ENCODE measurements around the gene RAB40C. TPM values are rescaled to one million over a fixed set of nuclear protein-coding genes. Genes with fewer than 3 reads are reported as not detected.

Gene RAB40C
- total RNA-seq, 1 donor from 2014 or later: 20.0 TPM

- no peaks in the 10 kb centered on the region for H3K27me3 Mint-ChIP-seq (ENCODE audit: unreplicated experiment)
- H3K4me1 Mint-ChIP-seq (ENCODE audit: unreplicated experiment): peaks cover 12% of the 10 kb centered on the region
- no peak for DNase-seq (ENCODE audit: extremely low spot score, unreplicated experiment)
- no peak overlapping the region for H3K27ac Mint-ChIP-seq (ENCODE audit: unreplicated experiment)
- no peaks in the 10 kb centered on the region for H3K9me3 Mint-ChIP-seq (ENCODE audit: unreplicated experiment)
- H3K36me3 Mint-ChIP-seq (ENCODE audit: unreplicated experiment): peaks cover 5% of the 10 kb centered on the region
- no peak for TF ChIP-seq CTCF (IDR thresholded peaks at IDR 0.05)
- no peak overlapping the region for H3K4me3 Mint-ChIP-seq (ENCODE audit: unreplicated experiment)
Observed at GRCh38 chr16:671353-672131, 81.7 kb downstream of the RAB40C start.

DNA sequence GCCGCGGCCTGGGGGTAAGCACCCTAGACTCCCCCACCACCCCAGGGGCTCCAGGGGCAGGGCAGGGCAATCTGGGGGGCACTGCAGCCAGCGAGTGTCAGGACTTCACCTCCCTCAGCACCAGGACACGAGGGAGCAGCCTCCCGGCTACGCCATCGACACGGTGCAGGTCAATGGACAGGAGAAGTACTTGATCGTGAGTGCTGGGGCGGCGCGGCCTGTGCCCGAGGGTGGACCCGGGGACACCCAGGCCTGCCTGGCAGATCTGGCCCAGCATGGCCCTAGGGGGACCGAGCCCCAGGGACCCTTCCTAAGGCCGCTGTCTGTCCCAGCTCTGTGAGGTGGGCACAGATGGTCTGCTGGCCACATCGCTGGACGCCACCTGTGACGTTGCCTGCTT, 82.5 kb downstream of the RAB40C start:
- Mint-ChIP-seq H3K27ac (ENCODE audit: unreplicated experiment) (no peak overlapping the region), H3K27me3 (ENCODE audit: unreplicated experiment) (no peaks in the 10 kb centered on the region), H3K4me1 (ENCODE audit: unreplicated experiment) (peaks cover 12% of the 10 kb centered on the region), H3K4me3 (ENCODE audit: unreplicated experiment) (no peak overlapping the region), H3K9me3 (ENCODE audit: unreplicated experiment) (no peaks in the 10 kb centered on the region), H3K36me3 (ENCODE audit: unreplicated experiment) (peaks cover 5% of the 10 kb centered on the region)
- DNase-seq (ENCODE audit: extremely low spot score, unreplicated experiment): no peak
- no peak for TF ChIP-seq CTCF (IDR thresholded peaks at IDR 0.05)

DNA sequence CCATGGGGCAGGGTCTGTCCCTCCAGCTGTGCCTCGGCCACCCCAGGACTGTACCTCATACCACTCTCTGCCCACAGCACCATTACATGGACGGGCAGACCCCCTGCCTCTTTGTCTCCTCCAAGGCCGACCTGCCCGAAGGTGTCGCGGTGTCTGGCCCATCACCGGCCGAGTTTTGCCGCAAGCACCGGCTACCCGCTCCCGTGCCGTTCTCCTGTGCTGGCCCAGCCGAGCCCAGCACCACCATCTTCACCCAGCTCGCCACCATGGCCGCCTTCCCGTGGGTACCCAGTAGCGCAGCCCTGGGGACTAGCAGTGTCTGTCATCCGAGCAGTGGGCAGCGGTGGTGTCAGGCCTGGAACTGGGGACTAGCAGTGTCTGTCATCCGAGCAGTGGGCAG, 83.0 kb downstream of the RAB40C start:
- H3K27ac Mint-ChIP-seq (ENCODE audit: unreplicated experiment): no peak overlapping the region

DNA sequence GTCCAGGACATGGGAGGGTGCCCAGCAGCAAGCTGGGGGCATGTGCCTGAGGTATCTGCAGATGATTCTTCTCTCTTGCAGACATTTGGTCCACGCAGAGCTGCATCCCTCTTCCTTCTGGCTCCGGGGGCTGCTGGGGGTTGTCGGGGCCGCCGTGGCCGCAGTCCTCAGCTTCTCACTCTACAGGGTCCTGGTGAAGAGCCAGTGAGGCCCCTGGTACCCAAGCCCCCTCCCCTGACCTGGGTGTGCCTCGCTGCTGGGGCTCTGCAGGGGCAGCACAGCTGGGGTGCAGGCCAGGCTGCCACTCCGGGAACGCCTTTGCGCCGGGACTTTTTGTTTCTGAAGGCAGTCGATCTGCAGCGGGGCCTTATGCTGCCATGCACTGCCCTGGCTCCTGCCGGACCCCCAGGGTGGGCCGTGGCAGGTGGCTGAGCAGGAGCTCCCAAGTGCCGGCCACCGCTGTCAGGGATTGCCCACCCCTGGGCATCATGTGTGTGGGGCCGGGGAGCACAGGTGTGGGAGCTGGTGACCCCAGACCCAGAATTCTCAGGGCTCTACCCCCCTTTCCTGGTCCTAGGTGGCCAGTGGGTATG, 83.6 kb downstream of the RAB40C start:
- H3K27ac Mint-ChIP-seq (ENCODE audit: unreplicated experiment): no peak overlapping the region
- H3K4me1 Mint-ChIP-seq (ENCODE audit: unreplicated experiment): peaks cover 9% of the 10 kb centered on the region
- no peaks in the 10 kb centered on the region for H3K9me3 Mint-ChIP-seq (ENCODE audit: unreplicated experiment)
- peaks cover 5% of the 10 kb centered on the region for H3K36me3 Mint-ChIP-seq (ENCODE audit: unreplicated experiment)
- no peak for TF ChIP-seq CTCF (IDR thresholded peaks at IDR 0.05)
- no peak for DNase-seq (ENCODE audit: extremely low spot score, unreplicated experiment)
- no peak overlapping the region for H3K4me3 Mint-ChIP-seq (ENCODE audit: unreplicated experiment)
- no peaks in the 10 kb centered on the region for H3K27me3 Mint-ChIP-seq (ENCODE audit: unreplicated experiment)

More for the DNA sequence above, 83.0 kb downstream of the RAB40C start:
- Mint-ChIP-seq H3K9me3 (ENCODE audit: unreplicated experiment) (no peaks in the 10 kb centered on the region), H3K4me3 (ENCODE audit: unreplicated experiment) (no peak overlapping the region), H3K36me3 (ENCODE audit: unreplicated experiment) (peaks cover 5% of the 10 kb centered on the region), H3K27me3 (ENCODE audit: unreplicated experiment) (no peaks in the 10 kb centered on the region), H3K4me1 (ENCODE audit: unreplicated experiment) (peaks cover 9% of the 10 kb centered on the region)
- DNase-seq (ENCODE audit: extremely low spot score, unreplicated experiment): no peak
- no peak for TF ChIP-seq CTCF (IDR thresholded peaks at IDR 0.05)

DNA sequence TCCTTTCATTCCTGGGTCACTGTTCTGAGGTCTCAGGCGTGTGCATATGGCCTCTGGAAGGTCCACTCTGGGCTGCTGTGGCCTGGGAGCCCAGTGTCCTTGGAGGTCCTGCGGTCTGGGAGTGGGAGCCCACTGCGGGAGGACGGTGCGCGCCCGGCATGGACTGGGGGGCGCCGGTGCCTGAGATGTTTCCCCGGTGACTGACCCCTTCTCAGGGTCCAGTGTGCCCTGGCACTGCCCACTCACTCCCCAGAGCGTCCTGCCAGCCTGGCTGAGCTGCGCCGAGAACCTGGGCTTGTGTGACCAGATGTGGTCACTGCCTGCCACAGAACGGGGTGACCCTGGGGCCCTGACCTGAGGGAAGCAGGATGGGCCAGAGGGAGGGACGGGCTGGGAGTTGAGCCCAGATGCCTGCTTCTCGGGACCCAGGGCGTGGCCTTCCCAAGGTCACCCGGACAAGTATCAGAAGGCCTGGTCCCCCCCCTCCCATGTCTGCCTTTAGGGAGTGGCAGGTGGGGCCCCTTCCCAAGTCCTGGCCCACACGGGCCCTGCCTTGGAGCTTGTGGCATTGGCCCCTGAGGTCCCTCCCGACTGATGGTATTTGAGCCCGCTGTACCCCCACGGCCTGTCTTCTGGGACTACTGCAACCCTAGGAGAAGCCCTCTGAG, 84.5 kb downstream of the RAB40C start:
- H3K27ac Mint-ChIP-seq (ENCODE audit: unreplicated experiment): no peak overlapping the region
- H3K4me3 Mint-ChIP-seq (ENCODE audit: unreplicated experiment): no peak overlapping the region
- H3K9me3 Mint-ChIP-seq (ENCODE audit: unreplicated experiment): no peaks in the 10 kb centered on the region
- no peak for TF ChIP-seq CTCF (IDR thresholded peaks at IDR 0.05)
- no peak for DNase-seq (ENCODE audit: extremely low spot score, unreplicated experiment)
- no peaks in the 10 kb centered on the region for H3K27me3 Mint-ChIP-seq (ENCODE audit: unreplicated experiment)
- peaks cover 9% of the 10 kb centered on the region for H3K4me1 Mint-ChIP-seq (ENCODE audit: unreplicated experiment)
- peaks cover 5% of the 10 kb centered on the region for H3K36me3 Mint-ChIP-seq (ENCODE audit: unreplicated experiment)
